Activated CD8-positive, alpha-beta memory T cell treated with anti-CD3 and anti-CD28 coated beads for 48 hours (primary cell): ENCODE results near the gene DDX17.

Source experiments
- DNase-seq, 3 experiments: peaks; one replicate each; pipeline ENCODE4 v3.0.0-alpha.2; 2020; ENCODE audit warnings: low read depth in 2 of 3, low spot score in 2 of 3

DDX17 gene

DNA sequence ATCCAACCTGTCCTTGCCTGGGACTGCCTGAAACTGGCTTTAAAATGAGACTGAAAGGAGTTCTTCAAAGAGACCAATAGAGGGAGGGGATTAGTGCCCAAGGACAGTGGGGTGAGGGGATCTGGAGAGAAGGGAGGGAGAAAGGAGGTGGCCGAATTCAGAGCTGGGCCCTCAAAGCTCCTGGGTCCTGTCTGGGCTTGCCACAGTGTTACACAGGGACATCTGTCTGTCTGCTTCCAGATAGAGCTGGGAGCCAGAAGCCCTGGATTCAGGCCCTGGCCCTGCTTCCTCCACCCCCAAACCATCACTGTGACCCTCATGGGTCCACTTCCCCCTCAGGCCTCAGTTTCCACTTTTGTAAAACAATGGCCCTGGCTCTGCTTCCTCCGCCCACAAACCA is 54.7 kb downstream of the DDX17 start:
- DNase-seq = no peak

DNA sequence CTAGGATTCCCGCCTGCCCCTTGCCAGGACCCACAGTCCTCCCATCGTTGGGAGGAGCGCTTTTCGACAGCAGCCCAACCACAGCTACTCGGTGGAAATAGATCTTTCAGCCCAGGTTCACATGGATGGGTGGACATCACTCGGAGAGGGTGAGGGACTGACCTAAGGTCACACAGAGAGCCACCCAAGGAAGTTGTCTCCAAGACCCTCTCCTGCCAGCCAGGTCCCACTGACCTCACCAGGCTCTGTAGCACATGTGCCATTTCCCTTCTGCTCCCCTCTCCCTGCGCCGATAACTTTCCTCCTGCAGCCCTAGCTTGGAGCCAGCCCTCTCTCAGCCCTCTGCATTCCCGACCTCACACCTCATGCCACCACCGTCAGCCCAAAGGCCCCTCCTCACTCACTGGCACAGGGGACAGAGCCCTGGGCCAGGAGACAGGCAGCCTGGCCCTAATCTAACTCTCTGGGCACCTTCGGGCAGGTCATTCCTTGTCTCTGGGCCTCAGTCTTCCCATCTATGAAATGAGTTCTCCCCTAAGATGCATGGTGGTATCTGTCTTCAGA is 55.8 kb downstream of the DDX17 start:
- DNase-seq = no peak

DNA sequence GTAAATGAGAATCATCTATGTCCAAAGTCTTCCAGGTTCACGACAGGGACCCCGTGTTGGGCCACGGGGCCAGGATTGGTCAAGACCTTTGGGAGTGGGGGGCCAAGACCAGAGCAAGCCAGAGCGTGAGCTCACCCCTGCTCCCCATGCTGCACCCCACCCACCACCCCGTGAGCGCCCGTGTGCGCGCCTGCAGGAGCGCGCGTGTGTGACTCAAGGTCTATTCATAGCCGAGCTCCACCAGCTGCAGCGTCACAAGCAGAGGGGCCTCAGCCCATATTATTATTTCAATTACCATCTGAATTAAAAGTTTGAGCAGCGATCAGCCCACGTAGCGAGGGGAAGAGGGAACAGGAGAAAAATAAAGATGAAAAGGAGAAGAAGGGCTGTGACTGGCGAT is 56.3 kb downstream of the DDX17 start:
- no peak for DNase-seq

DNA sequence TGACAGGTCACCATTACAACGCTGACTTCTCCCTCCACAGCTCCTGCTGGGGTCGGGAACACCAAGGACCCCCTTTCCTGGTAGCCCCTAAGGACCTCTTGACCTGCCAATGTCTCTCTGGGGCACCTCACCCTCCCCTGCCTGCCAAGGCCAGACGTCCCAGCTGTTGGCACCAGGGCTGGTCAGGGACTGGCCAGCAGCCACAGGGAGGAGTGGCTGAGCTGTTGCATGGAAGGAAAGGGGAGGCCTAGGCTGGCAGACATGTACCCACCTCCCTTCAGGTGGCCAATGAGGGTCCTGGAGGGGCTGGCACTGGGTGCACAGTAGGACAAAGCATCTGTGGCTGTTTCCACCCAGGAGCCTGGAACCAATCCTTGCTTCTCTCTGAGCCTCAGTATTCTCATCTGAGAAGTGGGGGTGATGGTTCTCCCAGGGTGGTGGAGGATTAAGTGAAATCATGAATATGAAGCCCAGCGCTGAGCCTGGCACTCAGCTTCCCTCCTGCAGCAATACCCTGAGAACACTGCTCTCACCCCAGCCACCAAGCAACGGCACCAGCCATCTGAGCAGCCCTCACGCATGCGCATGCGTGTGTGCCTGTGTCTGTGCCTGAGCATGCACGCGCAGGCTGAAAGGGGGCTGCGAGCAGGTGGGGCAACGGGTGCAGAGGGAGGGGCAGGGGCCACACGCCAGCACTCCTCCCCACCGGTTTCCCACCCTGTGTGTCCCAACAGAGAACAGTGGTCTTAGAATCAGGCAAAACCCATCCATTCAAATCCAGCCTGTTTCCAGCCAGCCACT is 57.0 kb downstream of the DDX17 start:
- DNase-seq = no peak

DNA sequence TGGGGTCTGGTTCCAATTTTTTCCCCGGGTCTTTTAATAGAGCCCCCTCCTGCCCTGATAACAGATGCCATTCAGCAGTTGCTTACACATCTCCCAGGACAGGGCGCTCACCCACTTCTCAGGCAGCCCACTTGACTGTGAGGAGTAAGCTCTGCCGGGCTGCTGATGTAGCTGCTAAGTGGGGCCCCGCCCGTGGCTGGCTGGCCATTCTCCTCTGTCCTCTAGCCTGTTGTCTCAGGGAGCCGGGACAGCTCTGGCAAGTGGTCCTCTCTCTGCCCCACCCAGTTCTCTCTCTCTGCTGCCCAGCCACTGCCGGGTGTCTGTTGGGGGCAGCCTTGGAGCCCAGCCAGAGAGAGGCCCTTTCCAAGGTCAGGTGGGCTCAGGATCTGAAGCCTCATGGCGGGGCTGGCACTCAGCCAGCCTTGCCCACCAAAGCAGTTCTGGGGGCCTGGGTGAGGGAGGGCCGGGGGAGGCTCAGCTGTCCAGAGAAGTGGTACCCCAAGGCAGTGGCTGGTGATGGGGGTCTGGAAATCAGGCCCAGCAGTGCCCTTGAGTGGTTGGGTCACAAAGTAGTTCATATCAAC is 60.0 kb downstream of the DDX17 start:
- no peak for DNase-seq

DNA sequence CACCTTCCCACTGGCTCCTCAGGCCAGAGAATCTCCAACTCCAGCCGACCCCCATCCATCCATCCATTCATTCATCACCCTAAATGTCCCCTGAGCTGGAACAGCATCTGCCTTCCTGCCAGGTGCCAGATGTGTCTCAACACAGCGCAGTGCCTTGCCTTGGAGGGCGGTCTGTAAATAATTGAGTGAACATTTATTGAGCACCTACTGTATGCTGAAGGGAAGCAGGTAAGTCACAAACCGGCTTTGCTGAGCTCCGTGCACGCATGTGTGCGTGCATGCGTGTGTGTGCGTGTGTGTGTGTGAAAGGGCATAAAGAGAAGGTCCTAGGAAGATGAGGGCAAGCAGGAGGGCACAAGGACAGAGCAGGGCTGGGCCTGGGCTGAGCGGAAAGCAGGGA is 61.3 kb downstream of the DDX17 start:
- DNase-seq = no peak

DNA sequence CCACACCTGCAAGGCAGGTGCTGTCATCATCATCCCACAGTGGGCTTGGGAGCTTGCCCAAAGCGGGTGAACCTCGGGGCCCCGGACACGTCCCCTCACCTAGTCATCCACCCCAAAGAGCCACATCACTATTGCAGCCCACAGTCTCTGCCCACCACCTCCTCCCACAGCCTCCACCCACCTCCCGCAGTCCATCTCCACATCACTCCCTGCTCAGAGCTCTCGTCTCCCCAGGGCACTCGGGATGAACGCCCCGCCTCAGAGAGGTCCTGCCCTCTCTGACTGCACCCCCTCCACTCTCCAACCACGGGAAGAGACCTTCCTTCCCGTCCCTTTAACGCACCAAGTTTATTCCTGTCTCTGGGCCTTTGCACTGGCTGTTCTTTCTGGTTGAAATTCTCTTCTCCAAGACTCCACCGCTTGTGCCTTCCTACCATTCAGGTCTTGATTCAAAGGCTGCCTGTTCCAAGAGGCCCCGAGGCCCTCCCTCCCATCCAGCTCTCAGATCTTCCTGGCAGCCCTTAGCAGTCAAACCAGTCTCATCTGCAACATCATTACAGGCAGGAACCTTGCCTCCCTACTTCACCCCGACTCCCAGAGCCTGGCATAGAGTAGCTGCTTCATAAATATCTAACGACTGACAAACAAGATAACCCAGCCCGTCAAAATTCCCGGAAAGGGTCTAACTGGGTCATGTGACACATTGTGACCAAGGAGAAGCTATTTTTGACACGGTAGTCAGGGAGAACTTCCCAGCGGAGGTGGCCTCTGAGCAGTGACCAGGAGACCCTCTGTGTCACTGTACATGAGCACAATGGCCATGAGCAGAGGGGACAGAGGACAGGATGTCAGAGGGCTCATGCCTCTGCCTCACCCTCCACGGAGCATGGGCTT is 62.2 kb downstream of the DDX17 start:
- DNase-seq = no peak

DNA sequence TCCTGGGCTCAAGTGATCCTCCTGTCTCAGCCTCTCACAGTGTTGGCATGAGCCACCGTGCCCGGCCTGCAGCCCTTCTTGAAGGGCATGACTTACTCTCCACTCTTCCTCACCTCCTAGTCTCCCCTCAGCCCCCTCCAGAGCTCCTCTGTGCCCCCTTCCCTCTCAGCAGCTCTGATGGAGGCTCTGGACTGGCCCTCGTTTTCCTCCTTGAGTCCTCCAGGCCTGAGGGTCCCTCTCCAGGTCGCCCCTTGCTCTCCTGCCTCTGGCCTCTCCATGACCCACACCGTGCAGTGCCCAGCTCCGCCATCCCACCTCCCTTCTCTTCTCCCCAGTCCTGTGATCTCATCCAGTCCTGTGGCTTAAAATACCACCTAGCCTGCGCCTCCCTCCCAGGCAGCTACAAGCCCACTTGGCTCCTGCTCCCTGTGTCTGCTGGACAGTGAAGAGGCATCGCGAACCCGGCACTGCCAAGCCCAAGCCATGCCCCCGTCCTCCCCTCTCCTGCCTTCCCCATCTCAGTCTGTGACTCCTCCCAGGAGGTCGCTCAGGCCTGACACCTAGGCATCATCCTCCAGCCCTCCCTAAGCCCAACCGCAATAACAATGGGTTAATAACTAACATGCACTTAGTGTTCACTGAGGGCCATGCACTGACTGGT is 63.0 kb downstream of the DDX17 start:
- DNase-seq = no peak

DNA sequence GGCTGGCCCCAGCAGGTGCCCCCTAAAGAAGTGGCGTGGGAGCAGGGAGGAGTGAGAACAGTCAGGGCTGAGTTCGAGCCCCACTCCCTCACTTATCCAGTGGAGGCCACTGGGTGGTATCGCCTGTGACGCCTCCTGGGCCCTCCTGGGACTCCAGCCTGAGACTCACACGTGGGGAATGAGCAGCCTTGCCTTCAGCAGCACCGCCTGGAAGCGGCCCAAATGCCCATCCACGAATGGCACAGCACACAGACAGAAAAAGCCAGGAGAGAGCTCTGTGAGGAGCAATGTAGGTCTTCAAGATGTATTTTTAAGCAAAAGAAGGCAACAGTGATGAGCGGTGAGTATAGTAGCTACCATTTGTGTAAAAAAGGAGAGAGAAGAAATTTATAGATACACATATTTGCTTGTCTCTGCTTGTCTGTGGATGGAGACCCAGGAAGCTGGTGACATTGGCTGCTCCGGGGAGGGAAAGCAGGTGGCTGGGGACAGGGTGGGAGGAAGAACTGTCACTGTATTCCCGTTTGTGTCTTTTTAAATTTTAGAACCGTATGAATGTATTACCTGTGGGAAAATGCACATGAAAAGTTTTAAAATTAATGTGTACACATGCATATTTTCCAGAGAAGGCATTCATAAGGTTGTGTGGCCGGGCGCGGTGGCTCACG is 64.4 kb downstream of the DDX17 start:
- no peak for DNase-seq

DNA sequence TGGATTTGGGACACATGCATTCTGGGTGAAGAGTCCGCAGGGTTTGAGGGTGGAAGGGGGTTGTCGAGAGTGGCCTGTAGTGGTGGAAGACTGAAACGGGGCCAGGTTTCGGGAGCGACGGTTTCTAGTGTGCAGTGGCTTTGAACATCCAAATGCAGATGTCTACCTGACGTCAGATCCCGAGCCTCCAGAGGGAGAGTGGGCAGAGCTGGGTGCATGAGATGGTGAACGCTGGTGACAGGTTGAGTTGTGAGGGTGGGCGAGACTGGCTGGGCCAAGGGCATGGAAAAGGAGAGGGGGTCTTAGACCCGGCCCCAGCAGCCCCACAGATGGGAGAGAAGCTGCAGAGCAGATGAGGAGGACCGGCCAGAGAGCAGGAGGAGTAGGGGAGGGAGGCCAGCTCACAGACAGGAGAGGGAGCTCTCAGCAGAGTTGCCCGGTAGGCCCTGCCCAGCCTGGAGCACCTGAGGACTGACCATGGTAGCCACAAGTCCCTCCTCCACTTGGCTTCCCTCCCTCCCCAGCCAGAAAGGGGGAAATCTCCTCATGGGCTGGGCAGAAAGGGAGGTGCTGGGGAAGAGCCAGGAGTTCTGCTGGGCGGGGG is 65.3 kb downstream of the DDX17 start:
- DNase-seq = no peak

DNA sequence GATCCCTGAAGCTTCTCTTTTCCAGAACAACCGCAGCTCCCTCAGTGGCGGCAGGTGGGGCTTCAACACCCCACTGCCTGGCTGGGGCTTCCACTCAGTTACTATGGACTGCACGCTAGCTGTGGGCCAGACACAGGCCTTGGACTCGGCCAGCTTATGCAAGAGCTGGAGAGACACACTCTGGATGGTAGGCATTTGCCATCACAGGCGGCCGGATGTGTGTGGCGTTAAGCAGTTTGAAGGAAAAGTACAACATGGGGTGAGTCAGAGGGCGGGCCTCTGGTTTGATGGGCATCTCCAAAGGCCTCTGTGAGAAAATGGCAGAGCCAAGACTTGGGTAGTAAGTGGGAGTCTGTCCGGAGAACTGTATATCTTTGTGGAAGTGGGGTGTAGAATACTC is 68.7 kb downstream of the DDX17 start:
- DNase-seq = no peak

DNA sequence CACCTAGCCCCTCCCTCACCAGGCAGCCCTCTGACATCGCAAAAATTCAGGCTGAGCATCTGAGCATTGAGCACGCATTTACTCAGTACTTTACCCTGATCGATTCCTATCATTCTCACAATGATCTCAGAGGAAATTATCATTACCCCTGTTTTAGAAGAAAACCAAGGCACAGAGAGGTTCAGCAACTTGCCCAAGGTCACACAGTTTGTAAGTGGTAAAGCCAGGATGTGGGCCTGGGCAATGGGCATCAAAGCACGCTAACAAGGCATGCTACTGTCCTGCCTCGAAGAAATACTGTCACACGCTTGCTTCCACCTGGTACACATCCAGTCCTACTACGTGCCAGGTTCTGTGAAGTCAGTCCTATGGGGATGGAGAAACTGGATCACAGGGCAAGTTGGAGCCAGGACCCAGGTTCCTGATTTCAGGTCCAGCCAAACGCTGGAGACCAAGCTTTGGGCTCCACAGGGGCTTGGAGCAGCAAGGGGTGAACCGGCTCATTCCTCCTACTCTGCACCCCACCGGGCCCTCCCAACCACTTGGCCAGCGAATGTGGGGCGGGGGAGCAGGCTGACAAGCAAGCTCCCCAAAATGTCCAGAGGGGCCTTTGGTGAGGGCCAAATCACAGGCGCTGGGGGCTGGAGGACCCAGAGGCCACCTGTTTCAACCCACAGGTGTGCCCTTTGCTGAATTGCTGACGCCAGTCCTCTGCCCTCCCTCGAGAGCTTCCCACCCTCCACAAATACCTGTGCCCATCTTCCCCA is 69.3 kb downstream of the DDX17 start:
- DNase-seq = no peak

DNA sequence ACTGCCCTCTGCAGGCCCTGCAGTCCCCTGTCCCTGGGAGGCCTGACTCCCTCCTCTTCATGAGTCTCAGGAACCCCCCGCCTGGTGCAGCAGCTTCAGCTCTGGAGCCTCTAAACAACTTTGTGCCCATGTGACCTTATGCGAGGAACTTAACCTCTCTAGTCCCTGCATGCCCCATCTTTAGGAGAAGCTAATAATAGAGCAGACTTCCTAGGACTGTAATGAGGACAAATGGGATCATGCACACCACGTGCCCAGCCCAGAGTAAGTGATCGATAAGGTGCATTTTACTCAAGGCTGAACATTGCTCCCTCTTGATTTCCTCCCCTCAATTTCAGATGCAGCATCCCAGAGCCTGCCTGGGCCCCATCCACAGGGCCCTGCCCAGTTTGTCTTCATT is 70.1 kb downstream of the DDX17 start:
- DNase-seq = no peak

DNA sequence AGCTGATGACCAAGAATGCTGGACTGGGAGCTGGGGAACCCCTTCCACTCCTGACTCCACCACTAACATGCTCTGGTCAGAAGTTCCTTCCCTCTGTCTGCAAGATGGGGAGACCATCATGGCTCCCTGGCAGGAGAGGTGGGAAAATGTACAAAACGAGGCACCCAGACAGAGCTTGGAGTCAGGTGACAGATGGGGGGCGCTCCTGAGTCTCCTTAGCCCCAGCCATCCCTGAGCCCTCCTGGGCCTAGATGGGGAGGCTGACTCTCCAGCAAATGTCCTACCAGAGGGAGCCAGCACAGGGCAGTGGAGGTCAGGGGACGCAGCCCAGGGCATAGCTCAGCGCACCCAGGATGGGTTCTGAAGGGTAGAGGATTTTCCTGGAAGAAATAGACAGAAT is 71.1 kb downstream of the DDX17 start:
- DNase-seq = no peak

DNA sequence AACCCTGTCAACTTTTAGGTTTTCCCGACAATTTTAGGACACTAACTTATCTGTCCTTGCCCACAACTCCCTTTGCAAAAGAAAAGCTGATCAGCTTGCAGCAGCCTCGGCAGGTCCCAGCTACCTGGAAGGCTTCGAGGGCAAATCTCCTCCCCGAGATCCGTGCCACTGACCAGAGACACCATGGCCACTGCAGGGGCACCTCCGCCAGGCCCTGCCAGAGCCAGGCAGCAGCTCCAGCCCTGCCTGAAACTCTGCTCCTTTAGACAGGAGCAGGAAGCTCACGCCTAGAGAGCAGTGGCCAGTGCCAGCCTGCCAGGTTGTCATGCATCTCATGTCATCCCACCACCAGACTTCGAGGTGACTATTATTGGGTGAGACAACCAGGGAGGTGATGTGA is 72.2 kb downstream of the DDX17 start:
- DNase-seq = no peak
